Measurements from ENCODE around the gene MAN1A1. TPM values are rescaled to one million over a fixed set of nuclear protein-coding genes. Genes with fewer than 3 reads are reported as not detected.

Gene MAN1A1
- total and polyA plus RNA-seq, 2 of the 8 experiments (the other 6 are each of a cell fraction or from before 2014, with no cell fraction given) = 1.8 to 5.4 TPM

DNA sequence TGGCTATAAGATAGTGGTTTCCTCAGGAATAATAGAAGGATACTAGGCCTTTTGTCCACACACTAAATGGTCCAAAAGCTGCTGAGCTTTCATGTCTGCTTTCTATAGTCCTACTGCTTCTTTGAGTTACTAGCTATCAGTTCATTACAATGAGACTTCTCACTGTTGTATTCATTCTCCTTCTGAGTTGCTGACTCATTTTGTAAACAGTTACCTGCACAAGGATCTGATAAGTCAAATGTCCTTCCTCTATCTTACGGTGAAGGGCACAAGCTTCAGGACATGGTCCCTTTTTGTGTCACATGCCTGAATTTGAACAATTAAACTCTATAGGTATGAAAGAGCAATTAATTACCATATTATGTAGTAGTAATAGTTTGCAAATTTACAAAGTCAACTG, 90.5 kb downstream of the MAN1A1 start:
- no peak overlapping the region for H4K91ac ChIP-seq (replicated peaks; ENCODE audit: insufficient read length, low read length)
- no peak overlapping the region for H3K14ac ChIP-seq (ENCODE audit: insufficient read length)
- H3K4me2 ChIP-seq (ENCODE audit: insufficient read depth in 1 of 2, low read depth in 2 of 2, low read length in 2 of 2) = no peak overlapping the region
- H2BK15ac ChIP-seq (ENCODE audit: low read length) = no peak overlapping the region
- no peak overlapping the region for H2AK5ac ChIP-seq (ENCODE audit: low read depth, low read length)
- H2BK5ac ChIP-seq (ENCODE audit: low read depth, low read length) = no peak overlapping the region
- H3K79me2 ChIP-seq (ENCODE audit: control insufficient read depth in 1 of 2, insufficient read depth in 2 of 2, low read length in 2 of 2) = no peaks in the 10 kb centered on the region
- H2BK20ac ChIP-seq (ENCODE audit: low read length) = no peak overlapping the region
- ChIA-PET POLR2A (ENCODE audit: partially characterized antibody) (no interaction called here), CTCF (ENCODE audit: partially characterized antibody) (no interaction called here)
- H4K8ac ChIP-seq (ENCODE audit: extremely low read depth, insufficient read depth, low read length) = no peak overlapping the region
- H3K4me1 ChIP-seq (replicated peaks in 1 of 4; ENCODE audit: control insufficient read depth in 3 of 4, insufficient read depth in 4 of 4, low read length in 3 of 4) = no peaks in the 10 kb centered on the region
- H3K27me3 ChIP-seq (replicated peaks in 1 of 4; ENCODE audit: control insufficient read depth in 3 of 4, extremely low read depth in 1 of 4, insufficient read depth in 3 of 4, low read length in 3 of 4) = no peaks in the 10 kb centered on the region
- no peak overlapping the region for H3K4ac ChIP-seq (replicated peaks; ENCODE audit: insufficient read length, low read depth, low read length)
- no peak for DNase-seq (ENCODE audit: low read depth in 1 of 2, low spot score in 2 of 2)
- no peak overlapping the region for H3K9ac ChIP-seq (replicated peaks in 1 of 4; ENCODE audit: extremely low read depth in 1 of 4, low read depth in 3 of 4, low read length in 3 of 4)
- H3K9me3 ChIP-seq (ENCODE audit: insufficient read depth in 2 of 2, low read depth in 1 of 2, low read length in 1 of 2) = no peaks in the 10 kb centered on the region
- H2BK120ac ChIP-seq (replicated peaks; ENCODE audit: low read depth, low read length) = no peak overlapping the region
- no peak overlapping the region for H4K5ac ChIP-seq (ENCODE audit: insufficient read length, low read depth, low read length)
- H3K56ac ChIP-seq (replicated peaks; ENCODE audit: insufficient read length, low read depth, low read length) = no peak overlapping the region
- TF ChIP-seq TAF7 (optimal IDR thresholded peaks at IDR 0.05; ENCODE audit: borderline replicate concordance, low read depth, low read length) = no peak
- TF ChIP-seq TBP (IDR thresholded peaks at IDR 0.05; ENCODE audit: low read depth, low read length) = no peak
- TF ChIP-seq HDAC6 (IDR thresholded peaks at IDR 0.05; ENCODE audit: low read depth, low read length) = no peak
- no peak for TF ChIP-seq SAP30 (IDR thresholded peaks at IDR 0.05; ENCODE audit: insufficient read depth, insufficient replicate concordance, low read length)
- no peak for FAIRE-seq
- no peak overlapping the region for H3K23ac ChIP-seq (ENCODE audit: insufficient read length)
- H3K27ac ChIP-seq (ENCODE audit: low read depth, low read length) = no peak overlapping the region
- WGBS, 2 experiments (ENCODE audit: extremely low coverage in 1 of 2, insufficient coverage in 1 of 2, insufficient read length in 1 of 2, insufficient replicate concordance in 2 of 2, low coverage in 1 of 2, low lambda C conversion rate in 2 of 2, missing lambda C conversion rate in 1 of 2) = 80% methylated on average over 1 of the region's 1 CpG; no CpG with 5 or more reads in 1 of the 2 experiments
- H3K23me2 ChIP-seq (ENCODE audit: low read depth, low read length) = no peaks in the 10 kb centered on the region
- H3K18ac ChIP-seq (ENCODE audit: extremely low read depth, low read length) = no peak overlapping the region
- no peak overlapping the region for H2AFZ ChIP-seq (ENCODE audit: low read length)
- H3K4me3 ChIP-seq (ENCODE audit: extremely low read depth in 1 of 4, insufficient read depth in 2 of 4, low read depth in 3 of 4, low read length in 4 of 4) = no peak overlapping the region
- no peaks in the 10 kb centered on the region for H3K36me3 ChIP-seq (ENCODE audit: control insufficient read depth in 2 of 4, insufficient read depth in 4 of 4, low read length in 3 of 4)
- no peaks in the 10 kb centered on the region for H4K20me1 ChIP-seq (replicated peaks in 1 of 2; ENCODE audit: control insufficient read depth in 1 of 2, insufficient read depth in 2 of 2, low read length in 2 of 2)
- no peak overlapping the region for H2BK12ac ChIP-seq (ENCODE audit: low read depth, low read length)
- H3K79me1 ChIP-seq (ENCODE audit: low read depth, low read length) = no peaks in the 10 kb centered on the region
